Stimulated activated CD4-positive, alpha-beta T cell treated with anti-CD3 and anti-CD28 coated beads, Interleukin-15, amount 100 ng/mL, for 24 hours (primary cell): ENCODE data around the gene NAE1.
"Not testable (repeated sequence)": the region's sequence is repeated elsewhere in the genome, so short reads cannot be mapped to it uniquely, and the experiment has no call there.

ENCODE experiments used
- DNase-seq: peaks from one replicate; pipeline ENCODE4 v3.0.0-alpha.2; 2020

Gene NAE1

GRCh38 chr16:66830422-66831404, at the start of gene NAE1:
Gene NAE1 (minus strand): TSS chr16:66830976. CDS start chr16:66830899, 77 bp downstream.
- DNase-seq = peak; percentile 91

- DNase-seq = peak; percentile 85
Measured at GRCh38 chr16:66878067-66878466, 47.3 kb upstream of the NAE1 start.

DNA sequence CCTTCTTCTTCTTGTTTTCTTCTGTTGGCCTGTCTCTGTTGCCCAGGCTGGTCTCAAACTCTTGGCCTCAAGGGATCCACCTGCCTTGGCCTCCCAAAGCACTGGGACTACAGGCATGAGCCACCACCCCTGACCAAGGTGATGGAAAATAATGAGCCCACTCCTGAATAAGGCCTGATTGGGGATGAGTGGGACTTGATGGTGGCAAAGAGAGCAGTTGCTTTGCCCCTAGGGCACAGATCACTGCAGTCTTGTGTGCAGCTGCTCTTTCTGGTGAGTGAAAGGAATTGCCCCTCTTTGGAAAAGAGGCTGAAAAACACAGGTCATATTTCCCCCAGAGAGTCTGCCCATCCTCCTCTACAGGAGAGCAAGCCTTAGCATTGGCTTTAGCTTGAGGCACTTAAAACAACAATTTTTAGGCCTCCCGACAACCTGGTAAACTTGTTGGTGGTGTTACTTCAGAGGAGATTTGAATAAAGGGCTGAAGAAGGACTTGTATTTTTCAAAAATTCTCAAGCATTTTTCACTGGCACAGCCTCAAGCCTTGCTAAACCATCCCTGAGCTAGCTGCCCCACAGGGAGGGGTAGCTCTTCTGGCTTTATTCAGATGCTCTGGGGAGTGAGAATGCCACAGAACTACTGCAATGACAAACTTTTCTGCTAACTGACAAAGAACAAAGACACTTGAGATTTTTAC, 43.5 kb upstream of the NAE1 start:
- peak; percentile 19 for DNase-seq

GRCh38 chr16:66873685-66874055, 42.9 kb upstream of the NAE1 start:
- peak; percentile 15 for DNase-seq

GRCh38 chr16:66872943-66873684, 42.3 kb upstream of the NAE1 start:
- DNase-seq = peak; percentile 97

DNA sequence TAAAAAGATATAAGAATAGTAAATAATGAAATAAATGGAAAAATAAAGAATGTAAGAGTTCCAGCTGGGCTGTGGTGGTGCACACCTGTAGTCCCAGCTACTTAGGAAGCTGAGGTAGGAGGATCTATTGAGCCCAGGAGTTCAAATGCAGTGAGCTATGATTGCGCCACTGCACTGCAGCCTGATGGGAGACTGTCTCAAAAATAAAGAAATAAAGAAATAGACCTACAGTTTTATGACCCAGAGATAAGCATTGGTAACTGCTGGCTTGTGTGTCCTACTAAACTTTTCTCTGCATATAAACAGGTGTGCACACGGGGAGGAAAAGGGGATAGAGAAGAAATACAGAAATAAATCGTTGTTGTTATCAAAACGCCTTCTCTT, 41.8 kb upstream of the NAE1 start:
- no peak for DNase-seq

GRCh38 chr16:66871840-66872239, 41.1 kb upstream of the NAE1 start:
- no peak for DNase-seq

- not testable (repeated sequence) for DNase-seq
Measured at GRCh38 chr16:66871363-66871762, 40.6 kb upstream of the NAE1 start.

DNA sequence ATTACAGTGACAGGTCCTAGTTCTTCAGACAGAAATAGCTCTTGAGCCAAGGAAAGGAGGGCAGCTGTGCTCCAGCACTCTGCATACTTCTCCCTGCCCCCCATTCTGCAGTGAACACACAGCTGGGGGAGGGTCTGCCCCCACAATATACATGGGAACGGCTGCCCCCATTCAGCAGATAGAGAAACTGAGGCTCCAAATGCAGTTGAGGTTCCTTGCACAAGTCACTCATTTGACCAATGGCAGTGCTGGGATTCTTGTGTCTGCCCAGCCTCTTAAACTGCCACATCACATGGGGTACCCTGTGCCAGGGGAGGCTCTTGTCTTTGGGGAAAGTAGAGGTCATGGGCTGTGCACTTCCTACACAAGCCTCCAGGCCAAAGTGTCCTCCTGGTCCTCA, 38.6 kb upstream of the NAE1 start:
- DNase-seq = no peak

- no peak for DNase-seq
Measured at GRCh38 chr16:66863707-66864106, 32.9 kb upstream of the NAE1 start.

GRCh38 chr16:66862023-66862520, 31.3 kb upstream of the NAE1 start:
- DNase-seq = no peak

GRCh38 chr16:66859397-66860068, 28.8 kb upstream of the NAE1 start:
- no peak for DNase-seq

DNA sequence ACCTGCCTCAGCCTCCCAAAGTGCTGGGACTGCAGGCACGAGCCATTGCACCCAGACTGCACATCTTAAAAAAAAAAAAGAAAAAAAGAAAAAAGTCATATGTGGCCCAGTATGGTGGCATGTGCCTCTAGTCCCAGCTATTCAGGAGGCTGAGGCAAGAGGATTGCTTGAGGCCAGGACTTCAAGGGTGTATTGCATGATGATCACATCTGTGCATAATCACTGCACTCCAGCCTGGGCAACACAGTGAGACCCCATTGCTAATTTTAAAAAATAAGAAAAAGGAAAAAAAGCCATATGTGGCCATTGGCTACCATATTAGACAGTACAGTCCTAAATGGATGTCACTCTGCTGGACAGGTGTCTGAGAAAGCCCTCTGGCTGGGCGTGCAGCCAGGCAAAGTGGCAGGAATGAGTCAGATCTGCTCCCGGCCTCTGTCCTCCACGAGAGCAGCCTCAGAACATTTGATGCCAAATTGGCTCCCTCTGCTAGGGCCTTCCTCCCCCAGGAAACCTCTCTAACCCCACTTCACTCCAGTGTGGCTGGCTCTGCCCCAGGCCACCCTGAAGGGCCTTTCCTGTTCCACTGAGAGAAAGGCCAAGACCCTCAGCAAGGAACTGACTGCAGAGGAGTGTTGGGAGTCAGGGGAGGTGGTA, 28.1 kb upstream of the NAE1 start:
- no peak for DNase-seq

GRCh38 chr16:66857437-66857836, 26.7 kb upstream of the NAE1 start:
- no peak for DNase-seq

GRCh38 chr16:66856801-66857200, 26.0 kb upstream of the NAE1 start:
- no peak for DNase-seq

GRCh38 chr16:66856184-66856730, 25.5 kb upstream of the NAE1 start:
- no peak for DNase-seq

DNA sequence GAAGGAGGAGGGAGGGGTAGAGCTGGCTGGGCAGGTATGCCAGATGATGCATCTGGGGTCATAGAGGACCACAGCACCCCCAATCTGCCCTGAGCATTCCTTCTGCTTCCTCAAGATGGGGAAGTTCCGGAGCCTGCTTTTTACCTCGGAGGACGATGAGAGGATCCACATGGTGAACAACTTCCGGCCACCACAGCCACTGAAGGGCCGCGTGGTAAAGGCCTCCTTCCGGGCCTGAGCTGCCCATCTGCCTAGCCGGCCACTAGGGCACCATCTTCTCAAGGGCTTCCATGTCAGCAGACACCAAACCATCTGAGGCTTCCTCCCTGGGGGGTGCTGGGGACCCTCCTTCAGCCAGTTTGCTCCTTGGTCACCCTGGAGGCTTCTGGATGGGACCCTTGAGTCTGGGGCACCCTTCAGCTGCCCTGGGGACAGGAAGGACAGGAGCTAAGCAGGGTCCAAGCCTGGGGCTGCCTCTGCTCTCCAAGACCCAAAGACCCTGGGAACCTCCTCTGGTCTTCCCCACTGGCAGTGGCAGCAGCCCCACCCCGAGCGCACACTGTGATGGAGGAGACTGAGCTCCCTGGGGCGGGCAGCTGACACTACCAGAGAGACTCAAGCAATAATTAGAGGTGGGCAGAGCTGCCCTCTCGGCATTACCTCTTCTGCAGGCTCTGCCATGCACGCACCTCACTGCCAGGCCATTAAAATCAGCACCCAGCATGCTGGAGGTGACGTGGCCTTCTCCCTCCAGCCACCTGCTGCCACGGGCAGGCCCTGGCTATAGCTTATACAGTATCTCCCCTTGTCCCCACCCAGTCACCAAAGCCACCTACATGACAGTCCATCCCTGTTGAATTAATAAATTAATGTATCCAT, 22.7 kb upstream of the NAE1 start:
- DNase-seq = no peak

- no peak for DNase-seq
Measured at GRCh38 chr16:66851166-66851964, 20.6 kb upstream of the NAE1 start.

DNA sequence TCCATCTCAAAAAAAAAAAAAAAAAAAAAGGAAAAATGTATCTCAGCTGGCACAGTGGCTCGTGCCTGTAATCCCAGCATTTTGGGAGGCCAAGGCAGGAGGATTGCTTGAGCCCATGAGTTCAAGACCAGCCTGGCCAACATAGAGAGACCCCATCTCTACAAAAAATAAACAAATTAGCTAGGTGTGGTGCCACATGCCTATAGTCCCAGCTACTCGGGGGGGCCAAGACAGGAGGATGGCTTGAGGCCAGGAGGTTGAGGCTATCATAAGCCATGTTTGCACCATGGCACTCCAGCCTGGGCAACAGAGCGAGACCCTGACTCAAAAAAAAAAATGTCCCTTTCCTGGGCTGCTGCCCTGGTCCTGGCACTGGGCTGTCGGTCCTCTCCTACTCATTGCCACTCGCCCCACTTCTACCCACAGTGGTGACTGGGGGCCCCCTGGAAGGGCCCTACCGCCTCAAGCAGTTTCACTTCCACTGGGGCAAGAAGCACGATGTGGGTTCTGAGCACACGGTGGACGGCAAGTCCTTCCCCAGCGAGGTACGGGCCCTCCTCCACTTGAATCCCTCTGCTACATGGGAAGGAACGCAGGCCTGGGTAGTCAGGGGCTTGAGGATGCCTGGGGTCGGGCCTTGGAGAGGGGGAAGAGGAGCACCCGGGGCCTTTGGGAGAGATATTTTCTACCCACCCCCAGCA, 19.5 kb upstream of the NAE1 start:
- DNase-seq = no peak
